ENCODE data around the gene HSFY2.
"Not testable (repeated sequence)": the region's sequence is repeated elsewhere in the genome, so short reads cannot be mapped to it uniquely, and the experiment has no call there.

Gene HSFY2

GRCh38 chrY:18773635-18774034, at the start of gene HSFY2:
TSS of gene HSFY2 (minus strand) at chrY:18773735. CDS start at chrY:18773618, 117 bp downstream.
- DNase-seq = not testable (repeated sequence)

- DNase-seq = not testable (repeated sequence)
Observed at GRCh38 chrY:18815751-18816150, 42.2 kb upstream of the HSFY2 start.

GRCh38 chrY:18788757-18789406, 15.3 kb upstream of the HSFY2 start:
- DNase-seq = not testable (repeated sequence)

- not testable (repeated sequence) for DNase-seq
Observed at GRCh38 chrY:18754077-18754476, 19.5 kb downstream of the HSFY2 start.

- not testable (repeated sequence) for DNase-seq
Observed at GRCh38 chrY:18753133-18753815, 20.3 kb downstream of the HSFY2 start.

- DNase-seq = not testable (repeated sequence)
Observed at GRCh38 chrY:18723714-18724113, 49.8 kb downstream of the HSFY2 start.
